IMR-90 (cell line): ENCODE results near the gene VPS13C. TPM values are rescaled to one million over a fixed set of nuclear protein-coding genes. Genes with fewer than 3 reads are reported as not detected.

Source experiments
- ATAC-seq: fragments of 200-7000 bp; cut with Tn5 transposase; 2 replicates; pipeline ENCODE4 v1.9.1; 2020; ENCODE audit warnings: low read depth, mild to moderate bottlenecking, moderate library complexity
- BruUV-seq: library from RNA; stranded (reverse); fragments of 400-500 nt; replicated peaks from 2 replicates; lab custom pipeline; 2021; lab: Mats Ljungman, UMichigan
- CTCF ChIA-PET: fragments of 300-600 bp; formaldehyde crosslinking; extraction: SDS; loops from one replicate; lab custom pipeline; 2021; ENCODE audit warnings: antibody characterized with exemption; lab: Yijun Ruan, JAX
- POLR2A ChIA-PET: fragments of 300-600 bp; sonication (Branson Sonifier 250); formaldehyde crosslinking; loops from one replicate; lab custom pipeline; 2022; ENCODE audit warnings: antibody characterized with exemption; ENCODE audit not compliant: unreplicated experiment; lab: Charles Lee
- DNase-seq: peaks from one replicate; pipeline ENCODE4 v3.0.0; 2013
- H2AFZ ChIP-seq: replicated peaks from 2 replicates; pipeline ENCODE3; 2013; ENCODE audit warnings: low read length, mild to moderate bottlenecking; ENCODE audit not compliant: poor library complexity
- H2AK5ac ChIP-seq: 2 replicates; pipeline ENCODE4 v1.6.1; 2013; ENCODE audit warnings: low read depth, low read length, inconsistent platforms
- H2AK9ac ChIP-seq: replicated peaks from 2 replicates; pipeline ENCODE3; 2013; ENCODE audit warnings: mild to moderate bottlenecking, low read depth, low read length, moderate library complexity; ENCODE audit not compliant: poor library complexity
- H2BK120ac ChIP-seq: 2 replicates; pipeline ENCODE4 v1.6.1; 2013; ENCODE audit warnings: low read depth, low read length, inconsistent platforms
- H2BK15ac ChIP-seq: 3 replicates; pipeline ENCODE4 v1.6.1; 2013; ENCODE audit warnings: low read depth, low read length, inconsistent platforms
- H2BK20ac ChIP-seq: 2 replicates; pipeline ENCODE4 v1.6.1; 2013; ENCODE audit warnings: low read depth, mild to moderate bottlenecking, inconsistent platforms, low read length, moderate library complexity
- H2BK5ac ChIP-seq: 2 replicates; pipeline ENCODE4 v1.6.1; 2013; ENCODE audit warnings: mild to moderate bottlenecking, low read depth, low read length, inconsistent platforms; ENCODE audit not compliant: poor library complexity, severe bottlenecking
- H3K14ac ChIP-seq: replicated peaks from 2 replicates; pipeline ENCODE4 v1.6.1; 2013; ENCODE audit warnings: low read depth, low read length, inconsistent platforms
- H3K18ac ChIP-seq: 2 replicates; pipeline ENCODE4 v1.6.1; 2013; ENCODE audit warnings: low read depth, low read length, control low read depth
- H3K23ac ChIP-seq: 2 replicates; pipeline ENCODE4 v1.6.1; 2013; ENCODE audit warnings: low read depth, low read length, inconsistent platforms
- H3K27ac ChIP-seq: 2 replicates; pipeline ENCODE4 v1.5.1; 2013; ENCODE audit warnings: mild to moderate bottlenecking, control low read depth, low read length; ENCODE audit not compliant: insufficient read depth
- H3K27me3 ChIP-seq: 2 replicates; pipeline ENCODE4 v1.6.1; 2013; ENCODE audit warnings: low read length; ENCODE audit not compliant: control insufficient read depth, insufficient read depth
- H3K36me3 ChIP-seq: 2 replicates; pipeline ENCODE4 v1.6.1; 2013; ENCODE audit warnings: low read length, mixed read lengths; ENCODE audit not compliant: control insufficient read depth, insufficient read depth
- H3K4ac ChIP-seq: 2 replicates; pipeline ENCODE4 v1.6.1; 2013; ENCODE audit warnings: low read depth, low read length, inconsistent platforms
- H3K4me1 ChIP-seq: 2 replicates; pipeline ENCODE4 v1.6.1; 2013; ENCODE audit warnings: low read length, mixed read lengths; ENCODE audit not compliant: control insufficient read depth, insufficient read depth
- H3K4me2 ChIP-seq: 2 replicates; pipeline ENCODE4 v1.6.1; 2013; ENCODE audit warnings: low read depth, mild to moderate bottlenecking, control low read depth, low read length, moderate library complexity
- H3K4me3 ChIP-seq: 2 replicates; pipeline ENCODE4 v1.5.1; 2013; ENCODE audit warnings: low read depth, mild to moderate bottlenecking, control low read depth, low read length, moderate library complexity; ENCODE audit not compliant: insufficient read depth
- H3K56ac ChIP-seq: 2 replicates; pipeline ENCODE4 v1.6.1; 2013; ENCODE audit warnings: low read length, inconsistent platforms; ENCODE audit not compliant: insufficient read depth; ENCODE audit errors: extremely low read depth
- H3K79me1 ChIP-seq, 2 experiments: 2 replicates each; pipeline ENCODE4 v1.6.1; 2013; ENCODE audit warnings: low read length in 2 of 2, inconsistent platforms in 1 of 2, low read depth in 1 of 2
- H3K9ac ChIP-seq: 2 replicates; pipeline ENCODE4 v1.6.1; 2013; ENCODE audit warnings: low read depth, low read length, control low read depth
- H3K9me1 ChIP-seq: 2 replicates; pipeline ENCODE4 v1.6.1; 2013; ENCODE audit warnings: low read length, inconsistent platforms; ENCODE audit not compliant: insufficient read depth
- H3K9me3 ChIP-seq: 2 replicates; pipeline ENCODE4 v1.6.1; 2013; ENCODE audit warnings: low read length; ENCODE audit not compliant: control insufficient read depth, insufficient read depth
- H4K20me1 ChIP-seq: 2 replicates; pipeline ENCODE4 v1.6.1; 2013; ENCODE audit warnings: low read length, inconsistent platforms; ENCODE audit not compliant: insufficient read depth
- H4K5ac ChIP-seq: 2 replicates; pipeline ENCODE4 v1.6.1; 2013; ENCODE audit warnings: mild to moderate bottlenecking, low read depth, low read length, control low read depth
- H4K8ac ChIP-seq, 2 experiments: 2 replicates each; pipeline ENCODE4 v1.6.1; 2013; ENCODE audit warnings: low read depth in 2 of 2, low read length in 2 of 2, control low read depth in 1 of 2, inconsistent platforms in 1 of 2
- H4K91ac ChIP-seq: 2 replicates; pipeline ENCODE4 v1.6.1; 2013; ENCODE audit warnings: low read depth, low read length, inconsistent platforms; ENCODE audit not compliant: insufficient read depth
- MAFK ChIP-seq: IDR thresholded peaks from 2 replicates; pipeline ENCODE4 v1.6.1; 2012; ENCODE audit warnings: low read depth, low read length, improper control_type of control experiment
- POLR2A ChIP-seq: IDR thresholded peaks from 2 replicates; pipeline ENCODE4 v1.6.1; 2012; ENCODE audit warnings: mild to moderate bottlenecking, low read depth, low read length
- RFX5 ChIP-seq: IDR thresholded peaks from 2 replicates; pipeline ENCODE4 v1.8.0; 2012; ENCODE audit warnings: low read depth, mild to moderate bottlenecking, low read length, moderate library complexity
- WGBS, 2 experiments: methylation state at CpG; one replicate each; pipeline versions ENCODE4 v1.1.5 to v1.1.7; 2013; ENCODE audit warnings: missing lambda C conversion rate in 2 of 2; ENCODE audit not compliant: insufficient read length in 1 of 2; ENCODE audit errors: extremely low coverage in 2 of 2; 5-methylcytosine and 5-hydroxymethylcytosine counted together
- dilution Hi-C: fragments of 300-500 bp; cut with HindIII; formaldehyde crosslinking; loops from one replicate; pipeline ENCODE4 v1.14.3; 2018; ENCODE audit warnings: low sequenced_read_pairs; ENCODE audit not compliant: unreplicated experiment
- in situ Hi-C: fragments of 300-500 bp; cut with MboI; formaldehyde crosslinking; loops from 3 replicates; pipeline ENCODE4 v1.14.3; 2019; ENCODE audit warnings: low sequenced_read_pairs, inconsistent platforms, mixed read lengths
- intact Hi-C: fragments of 100-400 bp; cut with micrococcal nuclease; formaldehyde crosslinking; loops from 2 replicates; pipeline ENCODE4 v1.10.0; 2022
- polyA plus RNA-seq, 3 experiments: library from polyadenylated mRNA; depleted of rRNA; stranded (reverse); fragments of >200 nt; gene quantifications; 2 replicates each; pipeline ENCODE4 v1.2.3, GENCODE V29; 2012; ENCODE audit warnings: low replicate concordance in 1 of 3
- total RNA-seq: library from RNA; depleted of rRNA; stranded (reverse); fragments of >200 nt; gene quantifications from 2 replicates; pipeline ENCODE4 v1.2.3, GENCODE V29; 2012

The VPS13C gene
- total and polyA plus RNA-seq, 2 of the 4 experiments (the other 2 are of a cell fraction): 8.1 to 32.8 TPM

DNA sequence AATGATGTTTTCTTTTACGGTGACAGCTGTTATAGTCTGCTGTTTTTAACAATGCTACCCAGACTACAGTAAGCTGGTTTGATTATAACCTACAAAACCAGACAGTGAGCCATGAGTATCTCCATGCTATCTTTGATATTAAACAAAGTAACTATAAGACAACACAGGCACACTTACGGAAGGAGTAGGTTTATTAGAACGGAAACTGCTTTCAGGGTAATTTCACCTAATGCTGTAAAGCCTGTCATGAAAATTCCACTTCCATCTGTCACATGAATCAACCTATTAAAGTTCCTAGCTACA lies 33.0 kb downstream of the VPS13C start:
- CTCF ChIA-PET: interaction anchor here (0.6 to 2.3 kb wide), 2 partner anchors 33 kb away, joined by 3 to 7 read pairs; partner anchors contain the start of gene VPS13C
- no peak overlapping the region for H3K14ac ChIP-seq
- no peak overlapping the region for H3K9ac ChIP-seq
- H3K9me3 ChIP-seq: no peaks in the 10 kb centered on the region
- H4K8ac ChIP-seq: no peak overlapping the region
- no peak overlapping the region for H2BK120ac ChIP-seq
- no peak overlapping the region for H2BK5ac ChIP-seq
- TF ChIP-seq RFX5 (no peak), MAFK (no peak), POLR2A (no peak)
- dilution Hi-C loops (no loop called here), in situ Hi-C loops (no loop called here), intact Hi-C loops (no loop called here)
- H3K23ac ChIP-seq: no peak overlapping the region
- H2AK5ac ChIP-seq: no peak overlapping the region
- no peak overlapping the region for H2BK15ac ChIP-seq
- POLR2A ChIA-PET: no interaction called here
- no peak overlapping the region for H4K5ac ChIP-seq
- H3K18ac ChIP-seq: no peak overlapping the region
- no peak overlapping the region for H3K56ac ChIP-seq
- H3K4me1 ChIP-seq: no peaks in the 10 kb centered on the region
- no peak overlapping the region for H4K91ac ChIP-seq
- no peak overlapping the region for H3K27ac ChIP-seq
- no CpG with 5 or more reads among the region's 3 CpGs for WGBS, 2 experiments
- H2AFZ ChIP-seq: no peak overlapping the region
- H2BK20ac ChIP-seq: no peak overlapping the region
- peaks cover 3% of the 10 kb centered on the region for H3K36me3 ChIP-seq
- ATAC-seq (no peak), DNase-seq (no peak)
- no peaks in the 10 kb centered on the region for H4K20me1 ChIP-seq
- no peak overlapping the region for H3K4ac ChIP-seq
- no peaks in the 10 kb centered on the region for H3K9me1 ChIP-seq
- no peak overlapping the region for H3K4me2 ChIP-seq
- H2AK9ac ChIP-seq: no peak overlapping the region
- no peaks in the 10 kb centered on the region; a peak in 1 of 4 replicates for H3K79me1 ChIP-seq
- H3K4me3 ChIP-seq: no peak overlapping the region
- BruUV-seq: no TSS peak
- no peaks in the 10 kb centered on the region for H3K27me3 ChIP-seq
